KBM-7 (cell line): ENCODE results near the gene PTPRD.
"Not testable (repeated sequence)": the region's sequence is repeated elsewhere in the genome, so short reads cannot be mapped to it uniquely, and the experiment has no call there.

Experiments
- DNase-seq: peaks from one replicate; pipeline ENCODE4 v3.0.0-alpha.2; 2015
- in situ Hi-C: fragments of 300-500 bp; cut with MboI; formaldehyde crosslinking; loops from 2 replicates; pipeline ENCODE4 v1.14.3; 2020; ENCODE audit warnings: low sequenced_read_pairs, low pct_unique_long_range_greater_than_20kb, mixed read lengths

PTPRD gene

GRCh38 chr9:9945966-9946365, 666.8 kb downstream of the PTPRD start:
- no peak for DNase-seq
- in situ Hi-C loops: no loop called here

GRCh38 chr9:9942764-9943424, 669.9 kb downstream of the PTPRD start:
- peak; percentile 79 for DNase-seq
- in situ Hi-C loops: no loop called here

GRCh38 chr9:9938432-9938831, 674.4 kb downstream of the PTPRD start:
- in situ Hi-C loops: no loop called here
- no peak for DNase-seq

GRCh38 chr9:9931464-9931863, 681.3 kb downstream of the PTPRD start:
- in situ Hi-C loops, DNase-seq: not testable (repeated sequence)

- DNase-seq: no peak
- in situ Hi-C loops: no loop called here
These were observed 688.4 kb downstream of the PTPRD start for GRCh38 chr9:9924376-9924775.

GRCh38 chr9:9921805-9922204, 691.0 kb downstream of the PTPRD start:
- DNase-seq: no peak
- in situ Hi-C loops: no loop called here

GRCh38 chr9:9920425-9921060, 692.3 kb downstream of the PTPRD start:
- no peak for DNase-seq

GRCh38 chr9:9919174-9919775, 693.5 kb downstream of the PTPRD start:
- no peak for DNase-seq
- in situ Hi-C loops: no loop called here

More at GRCh38 chr9:9920425-9921060, 692.3 kb downstream of the PTPRD start:
- in situ Hi-C loops: no loop called here

GRCh38 chr9:9917400-9917799, 695.4 kb downstream of the PTPRD start:
- DNase-seq: no peak
- in situ Hi-C loops: no loop called here

- DNase-seq: no peak
- in situ Hi-C loops: no loop called here
These were observed 698.6 kb downstream of the PTPRD start for GRCh38 chr9:9914174-9914573.

- in situ Hi-C loops: no loop called here
- no peak for DNase-seq
These were observed 699.4 kb downstream of the PTPRD start for GRCh38 chr9:9913276-9913832.

- DNase-seq: no peak
- in situ Hi-C loops: no loop called here
These were observed 700.3 kb downstream of the PTPRD start for GRCh38 chr9:9912459-9912858.

GRCh38 chr9:9905736-9906135, 707.1 kb downstream of the PTPRD start:
- in situ Hi-C loops: no loop called here
- no peak for DNase-seq

GRCh38 chr9:9904041-9904440, 708.8 kb downstream of the PTPRD start:
- in situ Hi-C loops: no loop called here
- DNase-seq: peak; percentile 57

GRCh38 chr9:9901624-9902023, 711.2 kb downstream of the PTPRD start:
- DNase-seq: no peak
- in situ Hi-C loops: no loop called here

- in situ Hi-C loops: no loop called here
- no peak for DNase-seq
These were observed 719.0 kb downstream of the PTPRD start for GRCh38 chr9:9893837-9894236.

- in situ Hi-C loops: no loop called here
- no peak for DNase-seq
These were observed 720.6 kb downstream of the PTPRD start for GRCh38 chr9:9892217-9892616.

- in situ Hi-C loops: no loop called here
These were observed 731.1 kb downstream of the PTPRD start for GRCh38 chr9:9881692-9882091.

GRCh38 chr9:9874270-9874669, 738.5 kb downstream of the PTPRD start:
- no peak for DNase-seq
- in situ Hi-C loops: no loop called here

More at GRCh38 chr9:9881692-9882091, 731.1 kb downstream of the PTPRD start:
- peak; percentile 11 for DNase-seq

GRCh38 chr9:9862235-9862810, 750.5 kb downstream of the PTPRD start:
- in situ Hi-C loops: no loop called here
- no peak for DNase-seq
